Activated T-helper 1 cell treated with anti-CD3 and anti-CD28 coated beads, Interleukin-12 subunit alpha, Interleukin-12 subunit beta, Interleukin-2, Interleukin-4 antibody, amounts not matched to agents 30 ng/mL and 10 ng/mL and 1 ng/mL, durations not matched to agents 14 hours and 24 hours and 36 hours (primary cell): Measurements from ENCODE around the gene NIM1K. TPM values are rescaled to one million over a fixed set of nuclear protein-coding genes. Genes with fewer than 3 reads are reported as not detected.
"Not testable (repeated sequence)": the region's sequence is repeated elsewhere in the genome, so short reads cannot be mapped to it uniquely, and the experiment has no call there.

ENCODE experiments used
- DNase-seq: peaks from one replicate; pipeline ENCODE4 v3.0.0; 2021; ENCODE audit warnings: low spot score
- H3K27ac Mint-ChIP-seq: one replicate; pipeline ENCODE4 v1.8.0; 2021; ENCODE audit warnings: mild to moderate bottlenecking, mixed read lengths
- H3K27me3 Mint-ChIP-seq: one replicate; pipeline ENCODE4 v1.8.0; 2022; ENCODE audit warnings: mild to moderate bottlenecking, moderate library complexity, mixed read lengths; ENCODE audit not compliant: insufficient read depth
- H3K36me3 Mint-ChIP-seq: one replicate; pipeline ENCODE4 v1.8.0; 2021; ENCODE audit warnings: low read depth, mixed read lengths
- H3K4me1 Mint-ChIP-seq: one replicate; pipeline ENCODE4 v1.8.0; 2021; ENCODE audit warnings: low read depth, mixed read lengths
- H3K4me3 Mint-ChIP-seq: one replicate; pipeline ENCODE4 v1.8.0; 2021; ENCODE audit warnings: mild to moderate bottlenecking, moderate library complexity, mixed read lengths
- H3K9me3 Mint-ChIP-seq: one replicate; pipeline ENCODE4 v1.8.0; 2021; ENCODE audit warnings: mixed read lengths
- intact Hi-C: fragments of 100-400 bp; cut with micrococcal nuclease; formaldehyde crosslinking; loops from one replicate; pipeline ENCODE4 v1.15.1; 2024
- total RNA-seq: library from RNA; stranded (reverse); gene quantifications from 2 replicates; pipeline ENCODE4 v1.2.3, GENCODE V29; 2022

Gene NIM1K
- total RNA-seq, 1 donor from 2014 or later: 0.67 TPM

GRCh38 chr5:43164801-43165200, 27.2 kb upstream of the NIM1K start:
- DNase-seq, H3K4me1 Mint-ChIP-seq, intact Hi-C loops, H3K4me3 Mint-ChIP-seq, H3K27me3 Mint-ChIP-seq, H3K27ac Mint-ChIP-seq, H3K9me3 Mint-ChIP-seq: not testable (repeated sequence)
- peaks cover 32% of the 10 kb centered on the region for H3K36me3 Mint-ChIP-seq

GRCh38 chr5:43165323-43165722, 26.7 kb upstream of the NIM1K start:
- Mint-ChIP-seq H3K4me1 (peaks cover 10% of the 10 kb centered on the region), H3K27me3 (no peaks in the 10 kb centered on the region), H3K4me3 (no peak overlapping the region), H3K36me3 (peaks cover 33% of the 10 kb centered on the region), H3K9me3 (no peaks in the 10 kb centered on the region), H3K27ac (no peak overlapping the region)
- intact Hi-C loops: no loop called here
- DNase-seq: no peak

- Mint-ChIP-seq H3K27ac (no peak overlapping the region), H3K4me1 (peaks cover 9% of the 10 kb centered on the region), H3K9me3 (no peaks in the 10 kb centered on the region), H3K4me3 (no peak overlapping the region), H3K36me3 (peaks cover 37% of the 10 kb centered on the region), H3K27me3 (no peaks in the 10 kb centered on the region)
- no peak for DNase-seq
- intact Hi-C loops: no loop called here
Measured at GRCh38 chr5:43168175-43168574, 23.9 kb upstream of the NIM1K start.

- Mint-ChIP-seq H3K36me3 (peaks cover 37% of the 10 kb centered on the region), H3K9me3 (no peaks in the 10 kb centered on the region), H3K27ac (no peak overlapping the region), H3K4me3 (no peak overlapping the region), H3K4me1 (peaks cover 9% of the 10 kb centered on the region), H3K27me3 (no peaks in the 10 kb centered on the region)
- intact Hi-C loops: no loop called here
- DNase-seq: no peak
Measured at GRCh38 chr5:43171451-43171850, 20.6 kb upstream of the NIM1K start.

- H3K4me3 Mint-ChIP-seq: no peak overlapping the region
- peaks cover 36% of the 10 kb centered on the region for H3K36me3 Mint-ChIP-seq
- H3K9me3 Mint-ChIP-seq: no peaks in the 10 kb centered on the region
- H3K27me3 Mint-ChIP-seq: no peaks in the 10 kb centered on the region
- no peak overlapping the region for H3K27ac Mint-ChIP-seq
- intact Hi-C loops: no loop called here
- no peak for DNase-seq
- H3K4me1 Mint-ChIP-seq: peaks cover 9% of the 10 kb centered on the region
Measured at GRCh38 chr5:43171926-43172325, 20.1 kb upstream of the NIM1K start.

GRCh38 chr5:43172779-43173178, 19.2 kb upstream of the NIM1K start:
- intact Hi-C loops: no loop called here
- no peak for DNase-seq
- Mint-ChIP-seq H3K27ac (no peak overlapping the region), H3K4me1 (peaks cover 9% of the 10 kb centered on the region), H3K36me3 (peaks cover 42% of the 10 kb centered on the region), H3K4me3 (no peak overlapping the region), H3K9me3 (no peaks in the 10 kb centered on the region), H3K27me3 (no peaks in the 10 kb centered on the region)

- no peak for DNase-seq
- no peaks in the 10 kb centered on the region for H3K27me3 Mint-ChIP-seq
- H3K4me1 Mint-ChIP-seq: peaks cover 9% of the 10 kb centered on the region
- no peak overlapping the region for H3K4me3 Mint-ChIP-seq
- intact Hi-C loops: no loop called here
- peaks cover 39% of the 10 kb centered on the region for H3K36me3 Mint-ChIP-seq
- H3K9me3 Mint-ChIP-seq: no peaks in the 10 kb centered on the region
- H3K27ac Mint-ChIP-seq: peak overlapping the region; percentile 20
Measured at GRCh38 chr5:43174586-43174985, 17.4 kb upstream of the NIM1K start.

- no peaks in the 10 kb centered on the region for H3K27me3 Mint-ChIP-seq
- DNase-seq: no peak
- intact Hi-C loops: no loop called here
- no peak overlapping the region for H3K4me3 Mint-ChIP-seq
- H3K4me1 Mint-ChIP-seq: no peaks in the 10 kb centered on the region
- H3K36me3 Mint-ChIP-seq: peaks cover 20% of the 10 kb centered on the region
- H3K27ac Mint-ChIP-seq: no peak overlapping the region
- H3K9me3 Mint-ChIP-seq: no peaks in the 10 kb centered on the region
Measured at GRCh38 chr5:43179836-43180235, 12.2 kb upstream of the NIM1K start.

- Mint-ChIP-seq H3K9me3 (no peaks in the 10 kb centered on the region), H3K36me3 (peaks cover 14% of the 10 kb centered on the region), H3K4me3 (no peak overlapping the region), H3K27ac (no peak overlapping the region), H3K27me3 (no peaks in the 10 kb centered on the region), H3K4me1 (no peaks in the 10 kb centered on the region)
- DNase-seq: no peak
- intact Hi-C loops: no loop called here
Measured at GRCh38 chr5:43182421-43182820, 9.6 kb upstream of the NIM1K start.

GRCh38 chr5:43183101-43183500, 8.9 kb upstream of the NIM1K start:
- H3K27ac Mint-ChIP-seq, H3K4me1 Mint-ChIP-seq, H3K4me3 Mint-ChIP-seq, H3K9me3 Mint-ChIP-seq, DNase-seq, H3K36me3 Mint-ChIP-seq, intact Hi-C loops, H3K27me3 Mint-ChIP-seq: not testable (repeated sequence)

GRCh38 chr5:43190755-43191603, 1.0 kb upstream of the NIM1K start:
- Mint-ChIP-seq H3K4me3 (peak overlapping the region; percentile 85), H3K27me3 (peaks cover 22% of the 10 kb centered on the region), H3K9me3 (no peaks in the 10 kb centered on the region), H3K36me3 (peaks cover 1% of the 10 kb centered on the region), H3K4me1 (peaks cover 40% of the 10 kb centered on the region), H3K27ac (peak overlapping the region; percentile 6)
- intact Hi-C loops: loop anchor here (5.0 kb wide), 2 partner anchors 184 to 239 kb away; no protein-coding TSS in a partner anchor
- DNase-seq: no peak

- H3K27me3 Mint-ChIP-seq: peaks cover 22% of the 10 kb centered on the region
- peak; percentile 12 for DNase-seq
- peak overlapping the region; percentile 89 for H3K27ac Mint-ChIP-seq
- no peaks in the 10 kb centered on the region for H3K36me3 Mint-ChIP-seq
- intact Hi-C loops: loop anchor here (1.0 to 5.0 kb wide), 10 partner anchors 71 to 323 kb away; partner anchors contain the start of genes C5orf34, HMGCS1 and TMEM267
- H3K4me3 Mint-ChIP-seq: peak overlapping the region; percentile 85
- H3K4me1 Mint-ChIP-seq: peaks cover 40% of the 10 kb centered on the region
- no peaks in the 10 kb centered on the region for H3K9me3 Mint-ChIP-seq
Measured at GRCh38 chr5:43192558-43193180, 644 bp downstream of the NIM1K start.

GRCh38 chr5:43193181-43193893, 1.3 kb downstream of the NIM1K start:
- Mint-ChIP-seq H3K4me1 (peaks cover 40% of the 10 kb centered on the region), H3K27ac (peak overlapping the region; percentile 89)

More at GRCh38 chr5:43193181-43193893, 1.3 kb downstream of the NIM1K start:
- Mint-ChIP-seq H3K36me3 (no peaks in the 10 kb centered on the region), H3K27me3 (peaks cover 22% of the 10 kb centered on the region), H3K4me3 (peak overlapping the region; percentile 85), H3K9me3 (no peaks in the 10 kb centered on the region)
- peak; percentile 19 for DNase-seq
- intact Hi-C loops: loop anchor here (1.0 to 5.0 kb wide), 10 partner anchors 72 to 322 kb away; partner anchors contain the start of genes C5orf34, HMGCS1 and TMEM267
